Activated CD4-positive, alpha-beta T cell treated with anti-CD3 and anti-CD28 coated beads for 24 hours (primary cell): ENCODE results near the gene PHF19.
A peak's percentile ranks its signal among the peaks of the same experiment; 100 is the strongest.

Experiments
- DNase-seq, 2 donors: peaks; one replicate each; pipeline ENCODE4 v3.0.0-alpha.2; 2020; ENCODE audit warnings: low read depth in 2 of 2

PHF19 gene

GRCh38 chr9:120891884-120892747, 15.1 kb upstream of the PHF19 start:
- DNase-seq, result no peak

DNA sequence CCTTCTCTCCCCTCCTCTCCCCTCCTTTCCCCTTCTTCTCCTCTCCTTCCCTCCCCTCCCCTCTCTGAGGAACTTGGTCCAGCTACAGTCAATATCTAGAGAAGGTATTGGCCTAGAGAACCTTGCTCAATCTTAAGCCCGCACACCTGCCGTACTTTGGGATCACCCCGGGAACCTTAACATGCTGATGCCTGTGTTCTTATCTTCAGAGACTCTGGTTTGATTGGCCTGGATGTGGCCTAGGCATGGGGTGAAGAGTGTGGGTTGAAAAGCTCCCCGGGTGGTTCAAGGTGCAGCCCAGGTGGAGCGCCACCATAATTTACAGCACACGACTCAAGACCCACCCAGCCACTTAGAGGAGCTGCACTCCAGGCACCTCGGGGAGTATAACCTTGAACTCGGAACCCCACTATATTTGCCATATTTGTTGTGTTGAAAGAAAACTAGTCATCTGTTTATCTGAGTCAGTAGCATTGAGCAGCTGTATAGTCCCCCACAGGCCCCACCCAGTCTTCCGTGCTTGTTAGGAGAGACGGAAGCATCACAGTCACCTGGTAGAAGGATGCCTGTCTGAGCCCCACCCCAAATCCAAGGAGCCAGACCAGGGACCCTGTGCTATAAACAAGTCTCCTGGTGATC, 14.4 kb upstream of the PHF19 start:
- no peak for DNase-seq

GRCh38 chr9:120890320-120891244, 13.6 kb upstream of the PHF19 start:
- no peak for DNase-seq

DNA sequence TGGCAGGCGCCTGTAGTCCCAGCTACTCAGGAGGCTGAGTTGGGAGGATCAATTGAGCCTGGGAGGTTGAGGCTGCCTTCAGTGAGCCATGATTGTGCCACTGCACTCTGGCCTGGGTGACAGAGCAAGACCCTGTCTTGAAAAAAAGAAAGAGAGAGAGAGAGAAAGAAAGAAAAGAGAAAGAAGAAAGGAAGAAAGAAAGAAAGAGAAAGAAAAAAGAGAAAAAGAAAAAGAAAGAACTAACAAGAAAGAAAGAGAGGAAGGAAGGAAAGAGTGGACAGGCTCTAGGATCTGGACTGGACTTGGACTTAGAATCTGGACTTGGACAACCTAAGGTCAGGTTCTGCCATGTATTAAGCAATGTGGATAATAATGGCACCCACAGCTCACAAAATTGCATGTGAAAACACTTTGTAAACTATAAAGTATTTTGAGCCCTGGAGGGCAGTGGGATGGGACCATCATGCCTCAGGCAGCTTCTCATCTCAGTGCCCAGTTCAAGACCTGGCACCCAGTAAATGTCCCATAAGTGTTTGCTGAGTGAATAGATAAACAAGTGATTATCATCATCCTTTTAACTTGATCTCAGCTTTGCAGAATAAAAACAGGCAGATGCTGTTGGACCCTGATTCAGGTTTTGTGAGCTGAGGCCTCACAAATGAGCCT, 12.8 kb upstream of the PHF19 start:
- DNase-seq, result no peak

DNA sequence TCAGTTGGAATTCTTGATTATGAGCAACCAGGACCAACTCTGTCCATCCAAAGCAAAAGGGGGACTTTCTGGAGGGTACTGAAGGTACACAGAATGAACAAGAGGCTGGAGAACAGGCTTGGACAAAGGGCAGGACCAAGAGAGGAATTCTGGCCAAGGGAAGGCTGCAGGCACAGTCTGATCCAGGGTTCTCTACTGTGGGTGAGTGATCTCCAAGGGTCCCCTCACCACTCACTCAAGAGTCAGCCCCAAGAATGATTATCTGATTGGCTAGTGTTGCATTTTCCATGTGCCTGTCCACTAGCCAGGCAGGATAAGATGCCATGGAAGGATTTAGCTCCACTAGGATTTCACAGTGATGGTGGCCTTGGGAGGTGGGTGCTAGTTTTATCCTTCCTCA, 11.6 kb upstream of the PHF19 start:
- no peak for DNase-seq

GRCh38 chr9:120886490-120886967, 9.5 kb upstream of the PHF19 start:
- no peak for DNase-seq

GRCh38 chr9:120885958-120886357, 9.0 kb upstream of the PHF19 start:
- no peak for DNase-seq

- DNase-seq, result no peak
These were observed 8.5 kb upstream of the PHF19 start for GRCh38 chr9:120885457-120885856.

DNA sequence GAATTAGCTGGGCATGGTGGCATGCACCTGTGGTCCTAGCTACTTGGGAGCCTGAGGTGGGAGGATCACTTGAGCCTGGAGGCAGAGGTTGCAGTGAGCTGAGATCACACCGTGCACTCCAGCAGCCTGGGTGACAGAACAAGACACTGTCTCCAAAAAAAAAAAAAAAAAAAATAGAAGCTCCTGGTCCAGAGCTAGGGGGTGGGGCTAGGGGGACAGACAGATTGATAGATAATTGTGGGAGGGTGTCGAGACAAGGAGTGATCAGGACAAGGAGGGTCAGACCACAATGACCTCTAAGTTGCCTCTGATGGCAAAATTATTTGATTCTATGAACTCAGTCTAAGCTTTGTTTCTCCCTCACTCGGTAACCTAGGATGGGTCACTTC, 6.6 kb upstream of the PHF19 start:
- DNase-seq, result no peak

DNA sequence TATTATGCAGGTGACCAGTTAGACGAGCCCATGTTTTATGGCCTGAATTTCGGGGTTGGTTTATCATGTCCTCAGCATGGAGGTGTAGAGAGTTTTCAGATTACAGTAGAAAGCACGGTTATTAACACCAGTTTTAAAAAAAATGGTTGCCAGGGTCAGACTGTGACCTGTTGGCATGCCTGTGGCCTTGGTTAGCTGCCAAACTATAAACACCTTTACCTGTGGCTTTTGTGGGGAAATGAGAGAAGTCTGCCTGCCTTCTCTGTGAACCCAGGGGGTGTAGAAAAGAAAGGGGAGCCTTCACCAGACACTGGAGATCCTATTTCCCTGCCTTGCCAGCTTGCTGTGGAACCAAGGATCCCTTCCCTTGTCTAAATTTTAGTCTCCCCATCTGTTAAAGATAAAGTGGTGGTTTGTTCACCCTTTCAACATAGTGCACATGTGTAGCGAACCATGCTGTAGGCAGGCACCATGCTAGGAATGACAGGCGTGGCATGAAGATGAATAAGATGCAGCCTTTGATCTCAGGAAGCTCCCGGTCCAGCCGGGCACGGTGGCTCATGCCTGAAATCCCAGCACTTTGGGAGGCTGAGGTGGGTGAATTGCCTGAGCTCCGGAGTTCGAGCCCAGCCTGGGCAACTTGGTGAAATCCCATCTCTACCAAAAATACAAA, 6.1 kb upstream of the PHF19 start:
- DNase-seq, result no peak

GRCh38 chr9:120879446-120879845, 2.5 kb upstream of the PHF19 start:
- no peak for DNase-seq

DNA sequence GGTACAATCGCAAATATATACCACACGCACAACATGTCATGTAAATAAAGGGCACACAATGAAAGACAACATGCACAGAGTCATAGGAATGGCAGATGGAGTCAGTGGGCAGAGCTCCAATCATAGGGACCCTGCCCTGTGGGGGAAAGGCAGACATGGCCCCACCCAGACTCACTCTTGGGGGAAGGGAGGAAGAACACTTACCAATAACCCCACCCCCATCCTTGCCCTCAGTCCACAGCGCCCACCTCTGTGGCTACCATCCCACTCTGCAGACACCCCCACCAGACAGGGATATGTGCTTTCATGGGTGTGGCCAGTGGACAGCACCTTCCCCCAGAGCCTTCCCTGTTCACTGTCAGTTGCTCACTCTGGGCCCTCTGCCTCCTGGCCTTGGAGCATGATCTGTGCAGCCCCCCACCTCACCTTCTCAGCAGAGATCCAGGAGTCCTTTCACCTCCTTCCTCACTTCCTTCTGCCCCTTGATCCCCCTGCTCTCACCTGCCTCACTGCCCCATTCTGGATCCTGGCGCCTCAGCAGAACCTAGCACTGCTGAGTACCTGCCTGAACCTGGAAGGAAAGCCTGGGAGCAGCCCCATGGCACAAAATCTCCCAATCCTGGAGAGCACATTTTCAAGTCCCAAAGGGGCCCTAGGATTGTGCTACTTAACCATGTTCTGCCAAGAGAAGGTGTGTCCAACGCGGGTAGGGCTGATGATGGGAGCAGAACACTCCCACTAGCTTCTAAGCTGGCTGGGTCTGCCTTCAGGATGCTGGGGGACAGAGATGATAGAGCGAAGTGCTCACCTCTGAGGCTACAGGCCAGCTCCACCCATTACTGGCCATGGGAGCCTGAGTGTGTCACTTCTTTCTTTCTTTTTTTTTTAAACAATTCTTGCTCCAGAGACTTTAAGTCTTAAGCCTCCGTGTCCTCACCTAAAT, 1.5 kb upstream of the PHF19 start:
- no peak for DNase-seq

GRCh38 chr9:120877276-120878034, 467 bp upstream of the PHF19 start:
- peak in 1 of 2 donors; percentile 68 for DNase-seq

DNA sequence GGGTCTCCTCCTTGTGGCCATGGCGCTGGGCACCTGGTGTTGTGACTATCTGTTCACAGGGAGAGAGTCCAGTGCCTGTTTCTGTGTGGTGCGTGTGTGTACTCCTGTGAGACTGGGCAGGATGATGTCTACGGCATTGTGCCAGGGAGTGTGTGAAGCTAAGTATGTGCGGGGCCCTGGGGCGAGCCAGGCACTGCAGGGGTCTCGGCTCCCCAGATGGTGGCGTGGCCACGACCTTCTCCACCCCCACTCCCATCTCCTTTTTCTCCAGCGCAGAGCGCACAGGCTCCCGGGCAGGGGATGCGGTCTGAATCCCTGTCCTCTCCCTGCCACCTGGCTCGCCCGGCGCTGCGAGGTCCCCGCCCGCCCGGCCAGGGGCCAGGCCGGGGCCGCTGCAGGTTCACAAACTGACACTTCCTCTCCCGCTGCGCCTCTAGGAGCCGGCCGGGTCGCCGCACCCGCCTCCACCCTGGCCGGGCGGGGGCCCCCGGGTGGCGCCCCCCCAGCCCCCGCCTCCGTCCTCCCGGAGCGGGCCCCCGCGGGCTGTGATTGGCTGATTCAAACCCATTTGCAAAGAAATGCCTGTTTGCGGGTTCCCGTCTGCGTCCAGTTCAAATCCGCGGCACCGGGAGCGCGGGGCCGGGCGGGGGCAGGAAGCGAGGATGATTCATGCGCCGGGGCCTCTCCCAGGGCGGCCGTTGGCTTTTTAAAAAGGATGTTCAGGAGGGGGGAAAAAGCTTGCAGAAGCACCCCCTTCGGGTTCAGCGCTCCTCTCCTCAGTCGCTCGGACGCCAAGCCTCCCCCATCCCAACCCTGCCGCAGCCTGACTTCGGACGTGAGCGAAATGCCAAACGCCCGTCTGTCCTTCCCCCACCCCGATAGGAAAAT, 790 bp downstream of the PHF19 start:
- DNase-seq, result peak; percentile 71 to 86

DNA sequence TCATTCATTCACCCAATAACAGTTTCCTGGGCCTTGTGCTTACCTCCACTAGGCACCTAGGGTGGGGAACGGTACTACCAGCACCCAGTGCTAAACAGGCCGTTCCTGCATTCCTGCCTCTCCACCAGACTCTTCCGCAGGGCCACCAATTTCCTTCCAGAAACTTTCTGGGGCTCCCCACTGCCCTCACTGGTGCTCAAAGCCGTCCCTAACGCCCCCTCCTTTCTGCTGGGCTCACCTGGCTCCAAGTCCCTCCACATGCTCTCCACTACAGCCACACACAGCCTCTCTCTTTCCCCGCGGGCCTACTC, 1.4 kb downstream of the PHF19 start:
- DNase-seq, result no peak

- no peak for DNase-seq
These were observed 1.8 kb downstream of the PHF19 start for GRCh38 chr9:120875195-120875565.

- DNase-seq, result no peak
These were observed 2.5 kb downstream of the PHF19 start for GRCh38 chr9:120874226-120875194.
